ENCODE results near the gene GPER1.
"Not testable (repeated sequence)": the region's sequence is repeated elsewhere in the genome, so short reads cannot be mapped to it uniquely, and the experiment has no call there.

GPER1 gene

DNA sequence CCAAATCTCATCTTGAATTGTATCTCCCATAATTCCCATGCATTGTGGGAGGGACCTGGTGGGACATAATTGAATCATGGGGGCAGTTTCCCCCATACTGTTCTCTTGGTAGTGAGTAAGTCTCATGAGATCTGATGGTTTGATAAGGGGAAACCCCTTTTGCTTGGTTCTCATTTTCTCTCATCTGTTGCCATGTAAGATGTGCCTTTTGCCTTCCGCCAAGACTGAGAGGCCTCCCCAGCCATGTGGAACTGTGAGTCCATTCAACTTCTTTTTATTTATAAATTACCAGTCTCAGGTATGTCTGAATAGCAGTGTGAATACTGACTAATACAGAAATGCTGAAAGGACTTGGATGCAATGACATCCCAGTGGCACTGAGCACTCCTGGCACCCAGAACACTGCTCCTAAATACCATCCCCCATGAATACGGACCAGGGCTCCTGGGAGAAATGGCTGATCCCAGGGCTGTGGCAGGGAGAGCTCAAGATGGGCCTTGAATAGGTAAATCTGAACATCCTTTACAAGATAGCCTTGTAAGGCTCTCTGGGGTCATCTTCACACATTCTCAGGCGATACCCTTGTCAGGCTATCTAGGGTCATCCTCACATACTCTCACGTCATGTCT is 52.7 kb downstream of the GPER1 start:
- DNase-seq, result no peak

DNA sequence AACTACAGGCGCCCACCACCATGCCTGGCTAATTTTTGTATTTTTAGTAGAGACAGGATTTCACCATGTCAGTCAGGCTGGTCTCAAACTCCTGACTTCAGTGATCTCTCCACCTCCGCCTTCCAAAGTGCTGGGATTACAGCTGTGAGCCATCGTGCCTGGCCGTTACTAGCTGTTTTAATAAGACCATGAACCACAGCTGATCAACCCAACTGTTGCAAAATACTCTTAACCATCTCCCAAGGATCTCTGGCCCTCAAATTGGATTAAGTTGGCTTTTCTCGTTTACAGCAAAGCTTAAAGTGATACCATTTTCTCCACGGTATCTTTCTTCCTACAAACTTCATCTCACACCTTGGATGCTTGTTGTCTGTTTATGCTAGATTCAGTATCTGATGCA is 53.7 kb downstream of the GPER1 start:
- DNase-seq, result no peak

DNA sequence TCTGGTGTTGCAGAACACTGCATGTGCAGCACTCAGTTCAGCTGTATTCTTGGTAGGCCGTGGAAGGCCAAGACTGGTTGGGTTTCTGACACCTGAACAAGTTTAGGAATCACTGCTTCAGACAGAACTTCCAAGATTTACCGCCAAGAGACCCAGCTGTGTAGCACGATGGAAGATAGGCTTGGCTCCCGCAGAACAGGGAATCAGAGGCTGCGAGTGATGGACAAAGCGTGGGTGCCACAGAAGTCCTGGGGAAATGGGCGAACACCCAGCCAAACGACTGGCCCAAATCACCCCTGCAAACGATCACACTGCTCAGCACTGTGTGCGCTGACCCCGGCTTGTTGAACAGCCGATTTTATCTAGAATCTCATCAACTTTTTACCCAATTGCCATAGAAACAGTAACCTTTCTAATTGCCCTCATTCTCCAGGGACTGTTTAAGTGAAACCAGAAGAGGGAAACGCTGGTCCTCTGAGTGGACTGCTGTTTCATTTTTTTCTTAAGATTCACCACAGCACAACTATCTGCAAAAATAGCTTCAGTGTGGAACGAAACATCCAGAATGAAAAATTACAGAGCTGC is 54.2 kb downstream of the GPER1 start:
- DNase-seq, result no peak

DNA sequence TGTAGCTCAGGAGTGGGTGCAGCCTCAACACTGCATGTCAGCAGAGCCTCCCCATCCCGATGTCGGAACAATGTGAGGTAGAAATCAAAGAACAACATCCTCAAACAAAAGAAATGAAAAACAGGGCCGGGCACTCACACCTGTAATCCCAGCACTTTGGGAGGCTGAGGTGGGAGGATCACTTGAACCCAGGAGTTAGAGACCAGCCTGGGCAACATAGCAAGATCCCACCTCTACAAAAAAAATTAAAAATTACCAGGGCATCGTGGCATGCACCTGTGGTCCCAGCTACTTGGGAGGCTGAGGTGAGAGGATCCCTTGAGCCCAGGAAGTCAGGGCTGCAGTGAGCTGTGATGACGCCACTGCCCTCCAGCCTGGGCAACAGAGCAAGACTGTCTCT is 55.1 kb downstream of the GPER1 start:
- DNase-seq, result not testable (repeated sequence)
